HG02884 (cell line): ENCODE measurements around the gene IKBIP.
A peak's percentile ranks its signal among the peaks of the same experiment; 100 is the strongest.
"Not testable (repeated sequence)": the region's sequence is repeated elsewhere in the genome, so short reads cannot be mapped to it uniquely, and the experiment has no call there.

ENCODE experiments used
- ATAC-seq: cut with Tn5 transposase; IDR thresholded peaks from one replicate; pipeline ENCODE4 v1.9.1; 2021; ENCODE audit warnings: mild to moderate bottlenecking, moderate library complexity; ENCODE audit not compliant: unreplicated experiment

Gene IKBIP, protein sequence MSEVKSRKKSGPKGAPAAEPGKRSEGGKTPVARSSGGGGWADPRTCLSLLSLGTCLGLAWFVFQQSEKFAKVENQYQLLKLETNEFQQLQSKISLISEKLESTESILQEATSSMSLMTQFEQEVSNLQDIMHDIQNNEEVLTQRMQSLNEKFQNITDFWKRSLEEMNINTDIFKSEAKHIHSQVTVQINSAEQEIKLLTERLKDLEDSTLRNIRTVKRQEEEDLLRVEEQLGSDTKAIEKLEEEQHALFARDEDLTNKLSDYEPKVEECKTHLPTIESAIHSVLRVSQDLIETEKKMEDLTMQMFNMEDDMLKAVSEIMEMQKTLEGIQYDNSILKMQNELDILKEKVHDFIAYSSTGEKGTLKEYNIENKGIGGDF

DNA sequence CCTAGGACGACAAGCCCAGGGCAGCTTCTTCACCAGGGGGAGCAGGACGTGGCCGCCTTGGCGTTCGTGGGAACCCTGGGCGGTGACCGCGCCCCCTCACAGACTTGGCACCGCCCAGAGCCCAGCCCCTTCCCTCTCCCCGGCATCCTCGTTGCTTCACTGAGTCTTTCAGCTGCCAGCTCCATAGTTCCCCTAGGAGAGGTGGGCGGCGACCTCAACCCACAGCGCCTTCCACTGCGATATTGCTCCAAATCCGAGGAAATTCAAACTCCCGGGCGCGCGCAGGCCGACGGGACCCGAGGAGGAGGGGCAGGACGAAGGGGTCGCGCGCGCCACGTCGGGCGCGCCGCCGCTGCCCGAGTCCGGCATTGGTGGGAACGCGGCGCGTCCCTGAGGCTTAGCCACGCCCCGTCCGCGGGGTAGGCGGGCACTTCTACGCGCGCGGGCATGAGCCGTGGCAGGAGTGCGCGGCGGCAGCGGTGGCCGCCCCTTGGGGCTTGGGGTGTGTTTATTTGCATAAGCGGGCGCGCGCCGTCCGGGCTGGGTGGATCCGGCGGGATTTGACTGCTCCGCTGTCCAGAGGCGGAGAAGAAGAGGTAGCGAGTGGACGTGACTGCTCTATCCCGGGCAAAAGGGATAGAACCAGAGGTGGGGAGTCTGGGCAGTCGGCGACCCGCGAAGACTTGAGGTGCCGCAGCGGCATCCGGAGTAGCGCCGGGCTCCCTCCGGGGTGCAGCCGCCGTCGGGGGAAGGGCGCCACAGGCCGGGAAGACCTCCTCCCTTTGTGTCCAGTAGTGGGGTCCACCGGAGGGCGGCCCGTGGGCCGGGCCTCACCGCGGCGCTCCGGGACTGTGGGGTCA lies at the start of gene IKBIP, which contains the start of gene APAF1:
Gene IKBIP (minus strand): TSS at position 77 of the 860 bp plus-strand sequence. CDS start 87 bp downstream, outside the sequence.
Gene APAF1 (plus strand): TSS at position 579 of the 860 bp plus-strand sequence. CDS start 3,070 bp downstream, outside the sequence.
- peak; percentile 75 for ATAC-seq

DNA sequence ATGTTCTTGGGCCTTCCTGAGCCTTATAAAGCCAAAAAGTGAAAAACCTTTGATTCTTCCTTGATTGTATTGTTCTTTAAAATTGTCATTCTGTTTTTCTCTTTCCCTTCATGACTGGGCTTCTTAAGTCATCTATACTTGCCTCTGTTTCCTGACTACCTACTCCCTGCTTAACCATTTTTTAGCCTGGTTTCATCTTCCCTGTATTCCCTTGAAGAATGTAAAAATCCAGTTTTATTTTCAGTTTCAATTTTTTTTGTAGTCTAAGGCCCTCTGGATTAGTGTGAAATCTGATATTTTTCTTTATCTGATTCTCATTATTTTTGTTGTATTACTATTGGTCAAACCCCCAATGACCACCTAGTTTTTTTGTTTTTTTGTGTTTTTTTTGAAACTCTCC lies 46.8 kb upstream of the IKBIP start:
- no peak for ATAC-seq

DNA sequence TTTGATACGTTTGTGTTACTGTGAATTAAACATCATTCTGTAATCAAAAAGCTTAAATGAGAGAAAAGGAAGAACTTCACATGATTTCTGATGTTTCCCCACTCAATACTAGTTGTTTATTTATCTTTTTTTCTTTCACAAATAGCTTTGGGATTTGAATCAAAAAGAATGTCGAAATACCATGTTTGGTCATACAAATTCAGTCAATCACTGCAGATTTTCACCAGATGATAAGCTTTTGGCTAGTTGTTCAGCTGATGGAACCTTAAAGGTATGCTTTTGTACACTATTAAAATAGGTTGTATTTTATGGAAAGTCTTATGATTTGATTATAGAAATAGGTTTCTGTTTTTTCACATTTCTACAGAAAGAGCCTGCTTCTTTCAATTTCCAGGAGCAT lies 42.0 kb upstream of the IKBIP start:
- no peak for ATAC-seq

DNA sequence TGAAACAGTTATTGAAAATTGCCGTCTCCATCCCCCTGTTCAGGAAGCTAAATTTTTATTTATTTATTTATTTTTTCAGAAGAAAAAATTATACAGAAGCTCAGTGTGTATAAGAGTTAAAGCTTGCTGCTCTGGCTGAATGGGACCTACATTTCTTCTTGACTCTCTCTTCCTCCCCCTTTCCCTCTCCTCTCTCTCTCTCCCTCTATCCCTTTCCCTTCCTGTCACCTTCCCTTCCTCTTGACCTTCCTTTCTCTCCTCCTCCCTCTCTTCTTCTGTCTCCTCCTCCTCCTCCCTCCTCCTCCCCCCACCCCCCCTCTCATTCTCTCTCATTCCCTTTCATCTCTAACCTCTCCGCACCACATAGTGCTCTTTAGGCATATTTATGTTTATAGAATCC lies 39.6 kb upstream of the IKBIP start:
- ATAC-seq: no peak

DNA sequence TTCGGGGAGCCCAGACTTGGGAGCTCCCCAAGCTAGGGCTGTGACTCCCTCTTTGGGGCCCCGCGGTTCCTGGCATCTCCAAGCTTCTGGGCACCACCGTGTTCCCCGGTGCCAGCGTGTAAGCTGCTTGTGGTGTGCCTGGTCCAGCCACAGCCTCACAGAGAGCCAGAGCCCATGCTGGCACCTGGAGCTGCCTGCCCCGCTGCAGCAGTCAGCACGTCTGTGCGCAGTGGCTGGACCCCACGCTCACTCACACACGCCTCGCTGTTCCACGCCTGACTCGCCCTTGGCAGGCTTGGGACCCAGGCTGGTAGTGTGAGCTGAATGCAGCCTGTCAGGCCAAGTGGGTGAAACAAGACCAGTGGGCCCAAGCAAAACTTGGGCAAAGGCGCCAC lies 35.0 kb upstream of the IKBIP start:
- ATAC-seq: no peak

DNA sequence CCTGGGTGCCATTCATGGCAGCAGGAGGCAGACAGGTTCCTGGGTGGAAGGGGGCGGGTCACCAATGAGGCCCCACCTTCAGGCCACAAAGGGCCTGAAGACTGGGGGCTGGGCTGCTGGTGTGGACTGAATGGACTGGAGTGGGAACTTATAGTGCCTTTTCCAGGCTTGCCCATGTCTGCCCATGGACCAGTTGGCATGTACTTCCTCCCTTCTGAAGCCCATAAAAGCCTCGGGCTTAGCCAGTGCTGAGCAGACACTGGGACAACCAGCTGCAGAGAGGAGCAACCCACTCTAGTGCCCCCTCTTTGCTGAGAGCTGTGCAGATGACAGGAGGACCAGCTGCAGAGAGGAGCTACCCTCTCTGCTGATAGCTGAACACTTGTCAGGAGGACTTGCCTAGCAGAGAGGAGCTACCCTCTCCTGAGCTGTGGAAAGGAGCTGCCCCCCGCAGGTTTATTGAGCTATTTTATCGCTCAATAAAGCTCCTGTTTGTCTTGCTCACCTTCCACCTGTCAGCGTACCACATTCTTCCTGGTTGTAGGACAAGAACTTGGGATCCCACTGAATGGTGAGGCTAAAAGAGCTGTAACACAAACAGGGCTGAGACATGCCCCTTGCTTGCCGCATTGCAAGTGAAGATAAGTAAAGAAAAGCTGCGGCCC lies 34.5 kb upstream of the IKBIP start:
- no peak for ATAC-seq

DNA sequence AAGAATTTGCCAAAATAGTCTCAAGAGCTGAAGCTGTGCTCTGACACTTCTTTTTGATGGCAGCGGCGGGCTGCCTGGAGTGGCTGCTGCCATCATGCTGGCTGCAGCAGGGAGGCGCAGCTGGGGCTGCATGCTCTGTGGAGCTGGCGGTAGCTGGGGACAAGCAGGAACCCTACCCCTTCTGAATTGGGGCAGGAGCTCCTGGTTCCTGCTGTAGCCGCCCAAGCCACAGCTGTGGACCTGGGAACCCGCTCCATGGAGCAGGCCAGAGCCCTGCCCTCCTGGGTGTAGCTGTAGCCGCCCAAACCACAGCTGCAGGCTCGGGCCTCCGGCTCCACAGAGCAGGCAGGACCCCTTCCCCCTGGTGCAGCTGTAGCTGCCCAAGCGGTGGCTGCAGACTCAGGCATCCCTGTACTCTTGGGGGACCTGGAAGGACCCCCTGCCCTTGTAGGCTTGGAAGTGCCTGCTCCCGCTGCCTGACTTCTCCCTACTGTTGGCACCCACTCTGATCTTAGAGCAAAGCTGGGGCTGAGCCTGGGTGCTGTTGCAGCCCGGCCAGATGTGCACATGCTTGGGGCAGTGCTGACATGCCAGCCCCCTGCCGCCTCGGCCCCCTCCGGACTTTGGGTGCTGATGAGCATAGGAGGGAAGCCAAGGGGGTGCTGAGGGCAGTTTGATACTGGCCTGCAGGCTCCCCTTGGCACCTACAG lies 33.8 kb upstream of the IKBIP start:
- ATAC-seq: no peak

DNA sequence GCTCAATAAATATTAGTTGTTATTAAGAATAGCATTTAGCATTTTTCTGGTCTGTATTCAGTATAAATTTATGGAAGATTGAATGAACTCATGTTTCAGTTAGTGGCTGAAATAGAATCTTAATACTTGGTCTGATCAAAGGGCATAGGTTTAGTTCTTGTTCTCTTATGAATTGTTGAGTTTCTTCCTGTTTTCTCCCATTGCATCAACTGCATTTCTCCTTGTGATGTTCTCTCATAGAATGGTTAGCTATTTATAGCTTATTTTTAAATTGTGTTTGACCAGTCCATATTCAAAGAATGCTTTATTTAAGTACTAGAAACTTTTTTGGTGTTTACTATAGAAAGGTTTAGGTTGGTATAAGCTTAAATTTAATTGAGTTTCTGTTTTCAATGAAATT lies 30.3 kb upstream of the IKBIP start:
- no peak for ATAC-seq

DNA sequence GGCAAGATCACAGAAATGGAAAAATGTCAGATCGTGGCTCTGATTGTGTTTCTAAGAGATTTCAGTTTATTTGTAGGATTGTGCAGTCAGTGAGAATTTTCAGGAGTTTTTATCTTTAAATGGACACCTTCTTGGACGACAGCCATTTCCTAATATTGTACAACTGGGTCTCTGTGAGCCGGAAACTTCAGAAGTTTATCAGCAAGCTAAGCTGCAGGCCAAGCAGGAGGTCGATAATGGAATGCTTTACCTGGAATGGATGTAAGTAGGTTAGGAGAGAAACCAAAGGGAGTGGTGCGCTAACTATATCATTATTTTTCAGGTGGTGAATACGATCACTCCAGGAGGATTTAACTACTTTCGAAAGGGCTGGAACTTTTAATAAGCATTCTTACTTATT lies 26.9 kb upstream of the IKBIP start:
- ATAC-seq: no peak

DNA sequence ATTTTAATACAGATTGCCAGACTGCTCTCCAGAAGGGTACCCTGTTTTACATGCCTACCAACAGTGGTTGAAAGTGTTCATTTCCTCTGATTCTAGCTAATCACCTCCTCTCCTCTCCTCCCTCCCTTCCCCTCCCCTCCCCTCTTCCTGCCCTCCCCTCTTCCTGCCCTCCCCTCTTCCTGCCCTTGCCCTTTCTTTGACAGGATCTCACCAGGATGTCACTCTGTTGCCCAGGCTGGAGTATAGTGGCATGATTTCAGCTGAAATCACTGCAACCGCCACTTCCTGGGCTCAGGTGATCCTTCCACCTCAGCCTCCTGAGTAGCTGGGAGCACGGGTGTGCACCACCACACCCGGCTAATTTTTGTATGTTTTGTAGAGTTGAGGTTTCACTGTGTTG lies 25.2 kb upstream of the IKBIP start:
- no peak for ATAC-seq

DNA sequence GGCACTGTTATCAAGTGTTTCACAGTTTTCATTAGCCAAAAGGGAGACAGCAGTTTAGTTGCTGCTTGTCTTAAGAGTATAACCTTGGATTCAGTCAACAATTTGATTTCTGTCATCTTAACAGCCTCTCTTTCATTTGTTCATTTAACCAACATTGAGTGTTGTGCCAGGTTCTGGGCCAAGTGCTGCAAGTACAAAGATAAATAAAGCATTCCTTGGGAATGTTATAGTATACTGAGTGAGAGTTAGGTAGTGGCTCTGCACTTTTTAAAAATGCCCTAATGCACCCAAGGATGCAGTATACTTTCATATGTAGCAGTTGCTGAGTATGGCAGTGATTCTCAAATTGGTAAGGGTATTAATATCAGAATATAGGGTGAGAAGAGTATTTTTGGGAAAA lies 15.9 kb upstream of the IKBIP start:
- ATAC-seq: no peak

DNA sequence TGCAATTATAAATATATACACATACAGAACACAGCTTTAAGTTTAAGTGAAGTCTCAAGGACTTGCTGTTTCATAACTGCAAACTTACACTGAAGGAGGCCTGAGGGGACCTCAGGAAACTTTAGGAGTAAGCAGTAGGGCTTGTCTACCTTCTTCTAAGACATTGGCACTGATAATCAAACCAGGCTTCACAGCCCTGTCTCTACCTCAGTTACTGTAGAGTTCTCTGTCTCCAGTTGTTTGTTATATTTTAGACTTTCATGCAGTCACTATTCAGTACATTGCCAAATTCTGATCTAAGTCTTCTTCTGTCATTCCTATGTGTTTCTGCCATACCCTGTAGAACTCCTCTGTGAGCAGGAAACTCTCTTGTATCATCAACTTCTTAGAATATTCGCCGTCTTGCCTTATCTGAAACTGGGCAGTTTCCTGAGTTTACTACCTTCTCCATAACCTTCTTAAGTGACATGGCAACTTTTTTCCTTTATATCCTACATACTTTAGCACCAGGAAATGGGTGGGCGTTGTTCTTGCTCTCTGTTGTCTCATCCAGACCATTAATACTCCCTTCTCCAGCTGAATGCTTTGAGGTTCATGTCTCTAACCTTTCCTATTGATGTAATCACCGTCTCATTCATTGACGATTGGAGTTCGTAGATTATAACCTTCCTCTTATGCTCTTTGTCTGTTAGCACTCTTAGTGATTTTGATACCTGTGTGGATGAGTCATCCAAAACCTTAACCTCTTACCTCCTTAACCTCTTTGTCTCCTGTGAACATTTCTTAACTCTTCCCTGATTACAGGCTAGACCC lies 11.9 kb upstream of the IKBIP start:
- ATAC-seq: peak; percentile 65

DNA sequence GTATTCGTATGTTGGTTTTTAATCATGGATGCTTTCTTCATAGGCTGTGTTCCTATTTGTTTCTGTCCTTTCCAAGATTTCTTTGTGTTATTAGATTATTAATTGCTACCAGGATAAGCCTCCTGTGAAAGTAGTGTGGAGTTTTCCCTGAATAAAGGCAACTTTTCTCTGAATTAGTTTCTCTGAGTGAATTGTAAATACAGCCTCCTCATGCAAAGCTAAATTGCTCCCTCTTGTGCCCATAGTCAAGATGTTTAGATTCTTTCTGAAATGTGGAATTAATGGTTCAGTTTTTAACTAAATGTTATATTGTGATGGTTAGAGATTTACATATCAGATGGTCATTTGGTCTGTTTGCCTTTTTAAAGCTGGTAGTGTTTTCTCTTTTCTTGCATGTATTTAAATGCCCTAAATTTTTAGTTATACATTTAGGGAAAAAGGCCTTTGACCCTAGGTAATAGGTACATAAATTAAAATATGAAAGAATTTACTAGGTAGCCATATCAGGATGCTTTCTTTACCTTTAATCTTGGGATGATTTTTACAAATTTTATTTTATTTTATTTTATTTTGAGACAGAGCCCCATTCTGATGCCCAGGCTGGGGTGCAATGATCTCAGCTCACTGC lies 9.4 kb upstream of the IKBIP start:
- peak; percentile 52 for ATAC-seq

DNA sequence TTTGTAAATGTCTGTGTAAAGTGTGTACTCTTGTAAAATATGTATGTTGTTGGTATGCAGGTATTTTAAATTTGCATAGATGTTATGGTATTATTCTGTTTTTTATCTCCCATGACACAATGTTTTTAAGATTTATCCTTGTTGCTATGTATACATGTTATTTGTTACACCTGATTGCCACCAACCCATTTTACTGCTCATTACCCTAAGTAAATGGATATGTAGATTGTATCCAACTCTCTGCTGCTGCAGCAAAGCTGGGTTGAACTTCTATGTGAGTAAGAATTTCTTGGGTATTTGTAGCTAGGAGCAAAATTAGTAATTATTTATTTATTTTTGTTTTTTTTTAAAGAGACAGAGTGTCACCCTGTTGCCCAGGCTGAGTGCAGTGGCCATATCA lies 6.7 kb upstream of the IKBIP start:
- ATAC-seq: no peak

DNA sequence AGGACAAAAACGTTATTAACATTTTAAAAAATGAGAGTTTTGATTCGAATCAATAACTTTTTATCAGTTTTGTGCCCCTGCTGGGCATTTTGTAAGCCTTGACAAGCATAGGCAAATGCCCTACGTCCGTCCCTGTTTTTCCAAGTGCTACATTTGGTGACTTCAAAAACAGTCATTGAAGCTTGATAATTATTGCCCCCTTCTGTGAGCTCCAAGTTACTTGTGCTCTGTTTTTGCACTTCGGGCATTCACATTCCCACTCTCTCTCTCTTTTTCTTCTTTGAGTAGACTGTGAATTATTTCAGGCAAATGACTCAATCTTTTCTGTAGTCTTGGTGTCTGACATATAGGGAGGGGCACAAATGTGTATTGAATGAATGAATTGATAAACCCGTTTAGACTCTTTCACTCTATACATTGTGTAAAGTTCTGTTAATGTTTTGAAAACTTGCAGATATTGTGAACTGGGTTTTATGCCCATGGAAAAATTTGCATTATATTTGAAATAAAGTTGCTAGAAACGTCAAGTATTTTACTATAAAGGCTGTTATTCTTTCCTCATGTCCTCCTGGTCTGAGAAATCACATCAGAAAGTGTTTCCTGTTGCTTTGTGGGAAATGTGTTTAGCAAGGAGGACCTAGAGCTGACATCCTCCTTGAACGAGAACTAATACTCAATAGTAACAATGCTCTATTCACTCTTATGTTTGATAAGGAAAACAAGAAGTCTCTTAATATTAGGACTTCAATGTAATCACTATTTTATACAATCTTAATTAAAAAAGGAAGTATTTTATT lies 1.9 kb upstream of the IKBIP start:
- ATAC-seq: no peak

DNA sequence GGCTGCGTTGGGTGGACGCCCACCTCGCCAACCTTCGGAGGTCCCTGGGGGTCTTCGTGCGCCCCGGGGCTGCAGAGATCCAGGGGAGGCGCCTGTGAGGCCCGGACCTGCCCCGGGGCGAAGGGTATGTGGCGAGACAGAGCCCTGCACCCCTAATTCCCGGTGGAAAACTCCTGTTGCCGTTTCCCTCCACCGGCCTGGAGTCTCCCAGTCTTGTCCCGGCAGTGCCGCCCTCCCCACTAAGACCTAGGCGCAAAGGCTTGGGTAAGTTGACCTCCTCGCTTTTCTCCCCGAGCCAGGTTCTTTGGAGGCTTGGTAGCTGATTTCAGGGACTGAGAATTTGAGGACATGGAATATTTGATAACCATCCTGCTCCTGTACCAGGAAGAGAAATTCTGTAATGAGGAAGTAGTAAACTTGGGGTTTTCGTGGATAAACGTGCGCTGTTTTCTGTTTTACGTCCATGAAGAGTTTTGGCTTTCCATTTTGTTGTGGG lies 1.0 kb upstream of the IKBIP start:
- ATAC-seq: peak; percentile 0

DNA sequence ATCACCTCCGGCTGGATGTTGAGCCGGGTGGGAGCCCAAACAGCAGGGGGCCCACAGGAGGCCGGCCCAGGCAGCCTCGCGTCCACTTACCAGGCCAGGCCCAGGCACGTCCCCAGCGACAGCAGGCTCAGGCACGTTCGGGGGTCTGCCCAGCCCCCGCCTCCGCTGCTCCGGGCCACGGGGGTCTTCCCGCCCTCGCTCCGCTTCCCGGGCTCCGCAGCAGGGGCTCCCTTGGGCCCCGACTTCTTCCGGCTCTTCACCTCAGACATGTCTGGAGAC lies 216 bp downstream of the IKBIP start:
- peak; percentile 18 for ATAC-seq

DNA sequence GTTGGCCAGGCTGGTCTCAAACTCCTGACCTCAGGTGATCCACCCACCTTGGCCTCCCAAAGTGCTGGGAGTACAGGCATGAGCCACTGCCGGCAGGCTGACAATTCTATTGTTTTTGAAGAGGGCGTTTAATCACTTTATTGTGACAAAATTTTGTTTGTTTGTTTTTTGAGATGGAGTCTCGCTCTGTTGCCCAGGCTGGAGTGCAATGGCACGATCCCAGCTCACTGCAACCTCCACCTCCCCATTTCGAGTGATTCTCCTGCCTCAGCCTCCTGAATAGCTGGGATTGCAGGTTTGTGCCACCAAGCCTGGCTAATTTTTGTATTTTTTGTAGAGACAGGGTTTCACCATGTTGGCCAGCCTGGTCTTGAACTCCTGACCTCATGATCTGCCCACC lies 1.8 kb downstream of the IKBIP start:
- ATAC-seq: not testable (repeated sequence)

DNA sequence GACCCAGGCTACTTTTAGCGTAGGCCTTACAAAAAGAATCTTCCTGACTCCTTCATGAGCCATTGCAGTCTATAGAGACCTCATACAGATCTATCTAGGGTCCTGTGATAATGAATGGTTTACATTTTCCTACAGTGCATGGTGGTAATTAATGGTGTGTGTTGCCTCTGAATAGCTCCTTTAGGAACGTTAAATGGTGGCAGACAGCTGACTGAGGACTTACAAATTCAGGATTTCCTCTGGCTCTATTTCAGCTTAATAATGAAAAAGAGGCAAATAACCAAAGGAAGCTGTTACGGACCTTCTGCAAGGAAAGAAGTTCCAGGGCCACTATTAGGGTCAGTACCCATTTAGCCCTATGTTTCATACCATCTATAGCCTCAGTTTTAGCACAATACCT lies 5.1 kb downstream of the IKBIP start:
- ATAC-seq: no peak
